AG09309 (cell line): ENCODE measurements around the gene ENTPD8.

Experiments used
- DNase-seq: peaks from one replicate; pipeline ENCODE4 v3.0.0-alpha.2; 2010; ENCODE audit warnings: low read depth
- H3K4me3 ChIP-seq: 2 replicates; pipeline ENCODE4 v1.5.1; 2011; ENCODE audit warnings: mild to moderate bottlenecking, low read depth, low read length, moderate library complexity; ENCODE audit not compliant: control insufficient read depth
- CTCF ChIP-seq: IDR thresholded peaks from 2 replicates; pipeline ENCODE4 v1.5.1; 2011; ENCODE audit warnings: mild to moderate bottlenecking, low read depth, low read length, inconsistent platforms; ENCODE audit not compliant: insufficient read depth, control insufficient read depth; ENCODE audit errors: missing control alignments

Gene ENTPD8

GRCh38 chr9:137441289-137441934, at the start of gene ENTPD8:
ENTPD8 (minus strand) TSS chr9:137441357; CDS start chr9:137438285, 3,072 bp downstream.
- no peak for DNase-seq
- H3K4me3 ChIP-seq = no peak within 1 kb of the TSS
- TF ChIP-seq CTCF = no peak

- no peak for TF ChIP-seq CTCF
- DNase-seq = no peak
- no peak overlapping the region for H3K4me3 ChIP-seq
Observed at GRCh38 chr9:137490532-137491186, 49.5 kb upstream of the ENTPD8 start.

GRCh38 chr9:137488906-137489305, 47.7 kb upstream of the ENTPD8 start:
- no peak for TF ChIP-seq CTCF
- no peak for DNase-seq
- H3K4me3 ChIP-seq = no peak overlapping the region

GRCh38 chr9:137488327-137488653, 47.1 kb upstream of the ENTPD8 start:
- no peak overlapping the region for H3K4me3 ChIP-seq
- no peak for TF ChIP-seq CTCF
- DNase-seq = no peak

- no peak for DNase-seq
- H3K4me3 ChIP-seq = no peak overlapping the region
Observed at GRCh38 chr9:137487454-137488326, 46.5 kb upstream of the ENTPD8 start.

More at GRCh38 chr9:137487454-137488326, 46.5 kb upstream of the ENTPD8 start:
- TF ChIP-seq CTCF = no peak
